ENCODE results near the gene E4F1.

- no peak for TF ChIP-seq CTCF (IDR thresholded peaks at IDR 0.05)
- TF ChIP-seq POLR2A (IDR thresholded peaks at IDR 0.05) = no peak
Observed at GRCh38 chr16:2278272-2278608, 54.8 kb downstream of the E4F1 start.

Measured in testis (tissue), 2 donors.